Stimulated activated CD4-positive, alpha-beta T cell treated with anti-CD3 and anti-CD28 coated beads, Interleukin-2, amount 100 ng/mL, for 24 hours (primary cell): ENCODE results near the gene INPP5F.

ENCODE experiments used
- DNase-seq, 2 donors: peaks; one replicate each; pipeline ENCODE4 v3.0.0-alpha.2; 2020

INPP5F gene

DNA sequence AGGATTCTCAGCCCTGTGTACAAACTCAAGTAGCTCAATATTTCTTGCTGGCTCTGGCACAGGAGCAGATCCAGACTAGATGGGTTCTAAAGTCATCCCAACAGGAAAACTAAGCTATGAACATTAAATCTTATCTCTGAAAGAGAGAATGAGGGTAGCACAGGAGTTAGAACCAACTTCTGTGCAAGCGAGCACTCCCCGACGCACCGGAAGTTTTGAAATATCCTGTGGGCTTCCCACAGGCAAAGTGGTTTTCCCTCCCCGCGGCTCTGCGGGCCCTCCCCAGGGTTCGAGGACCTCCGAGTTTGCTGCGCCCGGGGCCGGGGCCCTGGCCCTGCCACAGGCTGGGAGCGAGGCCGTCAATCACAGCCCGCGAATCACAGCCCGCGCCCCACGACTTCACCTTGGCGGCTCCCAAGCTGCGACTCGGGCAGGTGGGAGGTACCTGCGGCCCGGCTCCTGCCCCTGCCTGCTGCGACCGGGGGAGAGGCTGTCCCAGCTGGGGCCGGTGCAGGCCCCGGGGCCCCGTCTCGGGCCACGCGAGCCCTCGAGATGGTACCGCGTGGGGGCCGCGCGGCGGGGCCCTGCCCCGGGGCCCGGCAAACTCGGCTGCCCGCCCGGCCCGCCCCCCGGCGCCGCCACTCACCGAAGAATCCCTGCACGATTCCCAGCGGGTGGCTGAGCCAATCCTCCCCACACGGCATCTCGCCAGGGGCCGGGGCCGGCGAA, 146.2 kb downstream of the INPP5F start:
- peak; percentile 62 to 63 for DNase-seq

DNA sequence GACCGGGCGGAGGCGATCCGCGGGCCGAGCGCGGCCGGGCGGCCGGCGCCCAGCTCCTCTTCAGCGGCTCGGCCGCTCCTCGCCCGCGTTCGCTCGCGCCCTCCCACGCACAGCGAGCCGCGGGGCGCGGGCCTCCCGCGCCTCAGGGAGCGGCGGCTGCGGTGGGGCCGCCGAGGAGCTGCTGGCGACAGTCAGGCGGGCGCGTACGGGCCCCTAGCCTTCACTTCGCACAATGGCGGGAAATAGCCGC, 146.7 kb downstream of the INPP5F start, which contains the start of gene MCMBP:
Gene MCMBP (minus strand): TSS at position 234 of the 250 bp plus-strand sequence. CDS start 259 bp downstream, outside the sequence.
- DNase-seq, result no peak

DNA sequence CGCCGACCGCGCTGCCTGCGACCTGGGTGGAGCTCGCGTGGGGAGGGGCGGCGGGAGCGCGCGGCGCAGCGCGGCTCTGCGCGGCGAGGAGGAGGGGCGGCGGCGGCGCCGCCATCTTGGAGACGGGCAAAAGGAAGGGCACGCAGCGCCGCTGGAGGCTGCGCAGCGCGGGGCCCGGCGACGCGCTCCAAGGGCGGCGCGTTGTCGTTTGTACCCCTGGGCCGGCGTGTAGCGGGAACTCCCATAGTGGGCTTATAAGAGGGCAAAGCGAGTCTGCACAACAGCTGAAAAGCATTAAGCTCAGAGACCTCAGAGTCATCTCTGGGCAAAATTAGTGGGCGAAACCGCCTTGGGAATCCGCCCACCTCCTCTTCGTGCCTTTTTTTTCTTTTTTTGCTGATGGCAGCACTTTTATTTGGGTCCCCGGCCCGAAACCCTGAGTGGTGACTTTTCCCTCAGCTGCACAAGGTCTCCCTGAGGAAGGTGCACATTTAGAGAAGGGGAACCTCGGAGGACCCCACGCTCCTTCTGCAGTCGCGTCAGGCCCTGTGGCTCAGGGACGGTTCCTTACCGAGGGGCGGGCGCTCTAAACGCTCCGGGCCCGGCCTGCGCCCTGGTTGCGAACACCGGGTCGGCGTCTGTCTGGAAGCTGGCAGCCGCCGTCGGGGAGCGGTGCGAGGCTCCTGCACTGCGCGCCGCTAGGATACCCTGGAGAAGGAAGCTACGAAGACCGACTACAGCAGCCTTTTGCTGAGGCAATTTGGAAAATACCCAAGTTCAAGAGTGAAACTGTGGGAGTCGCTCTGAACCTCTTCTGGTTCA, 147.2 kb downstream of the INPP5F start:
- DNase-seq, result peak; percentile 87 to 88

DNA sequence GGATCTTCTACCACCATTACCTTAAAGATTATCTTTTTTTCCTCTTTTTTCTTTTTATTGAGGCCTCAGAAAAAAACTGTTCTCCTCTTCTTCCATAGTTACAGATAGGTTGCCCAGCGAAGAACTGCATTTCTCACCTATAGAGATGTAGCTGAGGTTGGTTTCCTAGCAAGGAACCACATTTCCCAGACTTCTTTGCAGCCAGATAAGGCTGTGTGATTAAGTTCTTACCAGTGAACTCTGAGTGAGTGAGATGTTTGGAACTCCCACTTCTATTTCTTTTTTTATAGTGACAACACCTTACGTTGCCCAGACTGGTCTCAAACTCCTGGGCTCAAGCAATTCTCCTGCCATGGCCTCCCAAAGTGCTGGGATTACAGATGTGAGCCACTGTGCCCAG, 152.7 kb downstream of the INPP5F start:
- no peak for DNase-seq
